ENCODE measurements around the gene SKIL.

The SKIL gene

GRCh38 chr3:170350515-170351413 is 6.8 kb upstream of the SKIL start:
- DNase-seq (ENCODE audit: low spot score), result no peak

- no peak for DNase-seq (ENCODE audit: low spot score)
Observed at GRCh38 chr3:170352936-170353335, 4.6 kb upstream of the SKIL start.

GRCh38 chr3:170353485-170353884 is 4.0 kb upstream of the SKIL start:
- DNase-seq (ENCODE audit: low spot score), result no peak

- no peak for DNase-seq (ENCODE audit: low spot score)
Observed at GRCh38 chr3:170354760-170355159, 2.8 kb upstream of the SKIL start.

GRCh38 chr3:170355738-170356595 is 1.5 kb upstream of the SKIL start:
- DNase-seq (ENCODE audit: low spot score), result peak; percentile 34

GRCh38 chr3:170356596-170357175 is 829 bp upstream of the SKIL start:
- DNase-seq (ENCODE audit: low spot score), result peak; percentile 97

- DNase-seq (ENCODE audit: low spot score), result peak; percentile 88
Observed at GRCh38 chr3:170358042-170359010, 811 bp downstream of the SKIL start.

GRCh38 chr3:170359178-170359704 is 1.7 kb downstream of the SKIL start:
- no peak for DNase-seq (ENCODE audit: low spot score)

- no peak for DNase-seq (ENCODE audit: low spot score)
Observed at GRCh38 chr3:170360466-170360865, 3.0 kb downstream of the SKIL start.

GRCh38 chr3:170360916-170361315 is 3.4 kb downstream of the SKIL start:
- DNase-seq (ENCODE audit: low spot score), result no peak

GRCh38 chr3:170361711-170362110 is 4.2 kb downstream of the SKIL start:
- no peak for DNase-seq (ENCODE audit: low spot score)

- DNase-seq (ENCODE audit: low spot score), result no peak
Observed at GRCh38 chr3:170363471-170363994, 6.0 kb downstream of the SKIL start.

GRCh38 chr3:170364965-170365364 is 7.5 kb downstream of the SKIL start:
- no peak for DNase-seq (ENCODE audit: low spot score)

- no peak for DNase-seq (ENCODE audit: low spot score)
Observed at GRCh38 chr3:170367797-170368196, 10.3 kb downstream of the SKIL start.

- peak; percentile 20 for DNase-seq (ENCODE audit: low spot score)
Observed at GRCh38 chr3:170368921-170369320, 11.4 kb downstream of the SKIL start.

GRCh38 chr3:170372190-170372879 is 14.8 kb downstream of the SKIL start:
- DNase-seq (ENCODE audit: low spot score), result no peak

- peak; percentile 31 for DNase-seq (ENCODE audit: low spot score)
Observed at GRCh38 chr3:170383567-170383966, 26.1 kb downstream of the SKIL start.

GRCh38 chr3:170386468-170386867 is 29.0 kb downstream of the SKIL start:
- DNase-seq (ENCODE audit: low spot score), result no peak

GRCh38 chr3:170387950-170388349 is 30.4 kb downstream of the SKIL start:
- peak; percentile 6 for DNase-seq (ENCODE audit: low spot score)

GRCh38 chr3:170391108-170391507 is 33.6 kb downstream of the SKIL start:
- DNase-seq (ENCODE audit: low spot score), result no peak
